Colonic mucosa (tissue), 4 donors: ENCODE data around the gene RGS5. TPM values are rescaled to one million over a fixed set of nuclear protein-coding genes. Genes with fewer than 3 reads are reported as not detected.

Source experiments
- DNase-seq: peaks from one replicate; pipeline ENCODE4 v3.0.0-alpha.2; 2020
- H3K27ac ChIP-seq: fragments of 200-600 bp; one replicate; pipeline ENCODE4 v1.8.0; 2021
- H3K27me3 ChIP-seq: fragments of 200-600 bp; one replicate; pipeline ENCODE4 v1.8.0; 2021
- H3K36me3 ChIP-seq: fragments of 200-600 bp; one replicate; pipeline ENCODE4 v1.8.0; 2021
- H3K4me1 ChIP-seq: fragments of 200-600 bp; one replicate; pipeline ENCODE4 v1.8.0; 2021; ENCODE audit warnings: mild to moderate bottlenecking
- H3K4me3 ChIP-seq: fragments of 200-600 bp; one replicate; pipeline ENCODE4 v1.8.0; 2021
- H3K9ac ChIP-seq, 2 donors: one replicate each; pipeline ENCODE4 v1.7.0; 2013; ENCODE audit warnings: control low read depth in 2 of 2, low read depth in 2 of 2, low read length in 2 of 2
- H3K9me3 ChIP-seq: fragments of 200-600 bp; one replicate; pipeline ENCODE4 v1.8.0; 2021
- intact Hi-C: fragments of 100-400 bp; cut with DNase I; formaldehyde crosslinking; loops from one replicate; pipeline ENCODE4 v1.14.1; 2022
- total RNA-seq, 2 donors: library from RNA; stranded (reverse); fragmentation: NEBNext Ultra II Directional in 1 of 2; extraction: Animal tissue kit (Norgen Biotek cat#: 25700) in 1 of 2; gene quantifications; one replicate each; pipeline ENCODE4 v1.2.1, GENCODE V29; 2021
- TF ChIP-seq, protein P1 (sequence below): fragments of 200-600 bp; IDR thresholded peaks from one replicate; pipeline ENCODE4 v1.8.0; 2022; ENCODE audit warnings: antibody characterized with exemption, mild to moderate bottlenecking
- donor health status: healthy.
- donor health status: DM: no; HTN: no; CAD: no.
- donor health status: DM: no; HTN: no; CAD: no.

The RGS5 gene
- total RNA-seq, 2 donors from 2014 or later: 10.8 to 41.7 TPM

DNA sequence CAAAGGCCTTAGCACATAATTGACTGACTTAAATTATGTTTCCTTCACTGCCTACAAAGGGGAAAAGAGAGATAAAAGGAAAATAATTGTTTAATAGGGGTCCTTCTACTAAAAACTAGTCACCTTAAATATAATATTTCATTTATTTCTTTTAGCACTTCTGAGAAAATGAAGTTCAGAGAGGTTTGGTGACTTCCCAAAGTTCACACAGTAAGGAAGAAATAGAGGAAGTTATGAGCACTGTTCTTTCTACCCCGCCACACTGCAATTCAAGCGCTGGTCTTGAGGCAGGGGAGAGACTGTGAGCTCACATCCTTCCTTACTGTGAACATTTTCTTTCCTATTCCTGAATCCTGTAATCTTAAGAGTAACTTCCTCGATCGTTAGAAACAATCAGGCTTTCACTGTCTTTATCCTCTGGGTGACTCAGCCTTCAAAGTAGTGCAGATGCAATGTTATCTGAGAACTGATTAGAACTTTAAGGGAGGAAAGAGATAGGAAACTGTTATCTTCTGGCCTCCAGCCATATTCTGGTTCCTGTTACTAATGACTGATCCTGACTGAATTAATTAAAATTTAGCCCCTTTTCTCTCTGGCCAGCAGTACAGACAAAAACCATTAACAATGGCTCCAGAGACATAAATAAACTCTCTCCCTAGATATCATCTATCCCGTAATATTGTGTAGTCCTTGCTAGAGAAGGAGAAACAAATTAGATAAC, 6.8 kb downstream of the RGS5 start:
- no peak for DNase-seq
- Histone ChIP-seq H3K4me1 (no peaks in the 10 kb centered on the region), H3K27ac (no peak overlapping the region), H3K4me3 (no peak overlapping the region), H3K9me3 (no peaks in the 10 kb centered on the region), H3K36me3 (no peaks in the 10 kb centered on the region), H3K27me3 (no peaks in the 10 kb centered on the region), H3K9ac (no peak overlapping the region)
- TF ChIP-seq, protein P1, sequence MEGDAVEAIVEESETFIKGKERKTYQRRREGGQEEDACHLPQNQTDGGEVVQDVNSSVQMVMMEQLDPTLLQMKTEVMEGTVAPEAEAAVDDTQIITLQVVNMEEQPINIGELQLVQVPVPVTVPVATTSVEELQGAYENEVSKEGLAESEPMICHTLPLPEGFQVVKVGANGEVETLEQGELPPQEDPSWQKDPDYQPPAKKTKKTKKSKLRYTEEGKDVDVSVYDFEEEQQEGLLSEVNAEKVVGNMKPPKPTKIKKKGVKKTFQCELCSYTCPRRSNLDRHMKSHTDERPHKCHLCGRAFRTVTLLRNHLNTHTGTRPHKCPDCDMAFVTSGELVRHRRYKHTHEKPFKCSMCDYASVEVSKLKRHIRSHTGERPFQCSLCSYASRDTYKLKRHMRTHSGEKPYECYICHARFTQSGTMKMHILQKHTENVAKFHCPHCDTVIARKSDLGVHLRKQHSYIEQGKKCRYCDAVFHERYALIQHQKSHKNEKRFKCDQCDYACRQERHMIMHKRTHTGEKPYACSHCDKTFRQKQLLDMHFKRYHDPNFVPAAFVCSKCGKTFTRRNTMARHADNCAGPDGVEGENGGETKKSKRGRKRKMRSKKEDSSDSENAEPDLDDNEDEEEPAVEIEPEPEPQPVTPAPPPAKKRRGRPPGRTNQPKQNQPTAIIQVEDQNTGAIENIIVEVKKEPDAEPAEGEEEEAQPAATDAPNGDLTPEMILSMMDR: no peak
- intact Hi-C loops: no loop called here

GRCh38 chr1:163191301-163191700, 11.4 kb downstream of the RGS5 start:
- TF ChIP-seq, protein P1: no peak
- H3K36me3 ChIP-seq: no peaks in the 10 kb centered on the region
- intact Hi-C loops: no loop called here
- H3K9ac ChIP-seq: no peak overlapping the region
- H3K4me3 ChIP-seq: no peak overlapping the region
- H3K27me3 ChIP-seq: no peaks in the 10 kb centered on the region
- no peaks in the 10 kb centered on the region for H3K4me1 ChIP-seq
- no peak for DNase-seq
- no peak overlapping the region for H3K27ac ChIP-seq
- H3K9me3 ChIP-seq: no peaks in the 10 kb centered on the region

DNA sequence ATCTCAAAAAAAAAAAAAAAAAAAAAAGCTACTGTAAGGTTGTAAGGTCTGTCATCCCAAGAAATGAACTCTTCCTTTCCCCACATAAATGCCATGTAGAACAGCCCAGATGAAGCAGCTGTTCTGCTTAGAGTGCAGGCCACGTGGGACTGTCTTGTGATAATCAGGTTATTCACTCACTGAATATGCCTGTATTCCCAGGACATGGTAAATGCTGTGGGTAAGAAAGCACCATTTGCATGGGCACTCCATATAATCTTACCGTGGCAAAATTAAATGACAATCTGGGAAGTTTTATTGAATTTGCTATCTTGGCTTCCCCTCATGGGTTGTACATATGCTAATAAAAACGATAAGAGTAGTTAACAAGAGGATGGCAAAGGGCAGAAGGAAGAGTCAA, 13.8 kb downstream of the RGS5 start:
- H3K4me1 ChIP-seq: no peaks in the 10 kb centered on the region
- H3K9ac ChIP-seq: no peak overlapping the region
- H3K36me3 ChIP-seq: no peaks in the 10 kb centered on the region
- H3K27ac ChIP-seq: no peak overlapping the region
- TF ChIP-seq, protein P1: no peak
- no peak overlapping the region for H3K4me3 ChIP-seq
- intact Hi-C loops: no loop called here
- DNase-seq: no peak
- no peaks in the 10 kb centered on the region for H3K27me3 ChIP-seq
- H3K9me3 ChIP-seq: no peaks in the 10 kb centered on the region

- intact Hi-C loops: no loop called here
- Histone ChIP-seq H3K9me3 (no peaks in the 10 kb centered on the region), H3K27me3 (no peaks in the 10 kb centered on the region), H3K27ac (no peak overlapping the region), H3K9ac (no peak overlapping the region), H3K4me3 (no peak overlapping the region), H3K4me1 (no peaks in the 10 kb centered on the region), H3K36me3 (no peaks in the 10 kb centered on the region)
- no peak for DNase-seq
- TF ChIP-seq, protein P1: no peak
Observed at GRCh38 chr1:163187849-163188248, 14.9 kb downstream of the RGS5 start.

GRCh38 chr1:163186862-163187261, 15.9 kb downstream of the RGS5 start:
- Histone ChIP-seq H3K27me3 (no peaks in the 10 kb centered on the region), H3K27ac (no peak overlapping the region), H3K4me1 (no peaks in the 10 kb centered on the region), H3K9me3 (no peaks in the 10 kb centered on the region), H3K9ac (no peak overlapping the region), H3K4me3 (no peak overlapping the region), H3K36me3 (no peaks in the 10 kb centered on the region)
- no peak for DNase-seq
- intact Hi-C loops: no loop called here
- TF ChIP-seq, protein P1: no peak
